ENCODE measurements around the gene NOXA1.

DNA sequence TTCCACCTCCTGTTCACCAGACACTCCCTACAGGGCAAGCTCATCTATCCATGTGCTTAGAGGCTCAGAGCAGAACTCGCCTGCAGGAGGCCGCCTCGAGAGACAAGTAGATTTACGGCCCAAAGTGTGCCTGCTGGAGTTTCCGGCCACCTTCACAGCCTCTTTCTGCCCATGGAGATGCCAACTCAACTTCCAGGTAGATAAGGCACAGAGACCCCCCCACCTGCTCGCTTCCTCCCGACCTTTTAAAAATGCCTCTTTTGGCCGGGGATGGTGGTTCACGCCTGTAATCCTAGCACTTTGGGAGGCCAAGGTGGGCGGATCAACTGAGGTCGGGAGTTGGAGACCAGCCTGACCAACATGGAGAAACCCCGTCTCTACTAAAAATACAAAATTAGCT, 46.8 kb upstream of the NOXA1 start:
- TF ChIP-seq, protein P1, sequence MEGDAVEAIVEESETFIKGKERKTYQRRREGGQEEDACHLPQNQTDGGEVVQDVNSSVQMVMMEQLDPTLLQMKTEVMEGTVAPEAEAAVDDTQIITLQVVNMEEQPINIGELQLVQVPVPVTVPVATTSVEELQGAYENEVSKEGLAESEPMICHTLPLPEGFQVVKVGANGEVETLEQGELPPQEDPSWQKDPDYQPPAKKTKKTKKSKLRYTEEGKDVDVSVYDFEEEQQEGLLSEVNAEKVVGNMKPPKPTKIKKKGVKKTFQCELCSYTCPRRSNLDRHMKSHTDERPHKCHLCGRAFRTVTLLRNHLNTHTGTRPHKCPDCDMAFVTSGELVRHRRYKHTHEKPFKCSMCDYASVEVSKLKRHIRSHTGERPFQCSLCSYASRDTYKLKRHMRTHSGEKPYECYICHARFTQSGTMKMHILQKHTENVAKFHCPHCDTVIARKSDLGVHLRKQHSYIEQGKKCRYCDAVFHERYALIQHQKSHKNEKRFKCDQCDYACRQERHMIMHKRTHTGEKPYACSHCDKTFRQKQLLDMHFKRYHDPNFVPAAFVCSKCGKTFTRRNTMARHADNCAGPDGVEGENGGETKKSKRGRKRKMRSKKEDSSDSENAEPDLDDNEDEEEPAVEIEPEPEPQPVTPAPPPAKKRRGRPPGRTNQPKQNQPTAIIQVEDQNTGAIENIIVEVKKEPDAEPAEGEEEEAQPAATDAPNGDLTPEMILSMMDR (IDR thresholded peaks at IDR 0.05) = no peak
- no peak for TF ChIP-seq POLR2A (IDR thresholded peaks at IDR 0.05)

Measured in lower leg skin (tissue), 3 donors.